Activated naive CD8-positive, alpha-beta T cell treated with anti-CD3 and anti-CD28 coated beads, Interleukin-2, amount 10 ng/mL, durations not matched to agents 7 days and 5 days (primary cell): ENCODE measurements around the gene MYO1D. TPM values are rescaled to one million over a fixed set of nuclear protein-coding genes. Genes with fewer than 3 reads are reported as not detected.
A peak's percentile ranks its signal among the peaks of the same experiment; 100 is the strongest.
"Not testable (repeated sequence)": the region's sequence is repeated elsewhere in the genome, so short reads cannot be mapped to it uniquely, and the experiment has no call there.

Source experiments
- ATAC-seq: fragments of 150-1000 bp; cut with Tn5 transposase; one replicate; pipeline ENCODE4 v1.10.0; 2021; ENCODE audit warnings: low read depth, moderate library complexity
- POLR2A ChIA-PET: fragments of 350-600 bp; sonication (Branson Sonifier 250); formaldehyde crosslinking; loops from one replicate; lab custom pipeline; 2021; ENCODE audit warnings: antibody characterized with exemption; lab: Charles Lee
- DNase-seq: peaks from one replicate; pipeline ENCODE4 v3.0.0; 2021
- H3K27ac Mint-ChIP-seq: one replicate; pipeline ENCODE4 v1.8.0; 2022; ENCODE audit warnings: mild to moderate bottlenecking, mixed read lengths
- H3K27me3 Mint-ChIP-seq: one replicate; pipeline ENCODE4 v1.8.0; 2022; ENCODE audit warnings: mild to moderate bottlenecking, moderate library complexity, mixed read lengths
- H3K36me3 Mint-ChIP-seq: one replicate; pipeline ENCODE4 v1.8.0; 2021; ENCODE audit warnings: mild to moderate bottlenecking, mixed read lengths
- H3K4me1 Mint-ChIP-seq: one replicate; pipeline ENCODE4 v1.8.0; 2021; ENCODE audit warnings: mixed read lengths
- H3K4me3 Mint-ChIP-seq: one replicate; pipeline ENCODE4 v1.8.0; 2022; ENCODE audit warnings: mild to moderate bottlenecking, moderate library complexity, mixed read lengths
- H3K9me3 Mint-ChIP-seq: one replicate; pipeline ENCODE4 v1.8.0; 2021; ENCODE audit warnings: mixed read lengths
- total RNA-seq, 2 experiments: library from RNA; stranded (reverse); gene quantifications; one replicate each; pipeline ENCODE4 v1.2.3, GENCODE V29; 2021

Gene MYO1D
- total RNA-seq, 2 experiments from 2014 or later, result 5.5 to 9.0 TPM

- peak; percentile 58 for ATAC-seq
- Mint-ChIP-seq H3K4me3 (no peak overlapping the region), H3K4me1 (peaks cover 7% of the 10 kb centered on the region), H3K36me3 (no peaks in the 10 kb centered on the region), H3K27ac (no peak overlapping the region), H3K27me3 (peaks cover 43% of the 10 kb centered on the region), H3K9me3 (no peaks in the 10 kb centered on the region)
- DNase-seq, result peak; percentile 39
- POLR2A ChIA-PET, result no interaction called here
Observed at GRCh38 chr17:32909787-32910369, 33.0 kb upstream of the MYO1D start.

DNA sequence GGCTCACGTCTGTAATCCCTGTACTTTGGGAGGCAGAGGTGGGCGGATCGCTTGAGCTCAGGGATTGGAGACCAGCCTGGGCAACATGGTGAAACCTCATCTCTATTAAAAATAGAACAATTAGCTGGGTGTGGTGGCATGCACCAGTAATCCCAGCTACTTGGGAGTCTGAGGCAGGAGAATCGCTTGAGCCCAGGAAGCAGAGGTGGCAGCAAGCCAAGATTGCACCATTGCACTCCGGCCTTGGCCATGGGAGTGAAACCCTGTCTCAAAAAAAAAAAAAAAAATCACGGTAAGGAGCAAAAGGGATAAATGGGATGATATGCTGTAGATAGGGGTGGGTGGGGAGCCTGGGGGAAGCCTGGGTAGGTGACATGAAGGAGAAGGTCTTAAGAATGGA, 30.7 kb upstream of the MYO1D start:
- DNase-seq (no peak), ATAC-seq (no peak)
- POLR2A ChIA-PET, result no interaction called here
- H3K27ac Mint-ChIP-seq, result no peak overlapping the region
- H3K4me1 Mint-ChIP-seq, result peaks cover 17% of the 10 kb centered on the region
- no peaks in the 10 kb centered on the region for H3K36me3 Mint-ChIP-seq
- H3K9me3 Mint-ChIP-seq, result no peaks in the 10 kb centered on the region
- no peak overlapping the region for H3K4me3 Mint-ChIP-seq
- H3K27me3 Mint-ChIP-seq, result peaks cover 48% of the 10 kb centered on the region

GRCh38 chr17:32904891-32905290, 28.0 kb upstream of the MYO1D start:
- Mint-ChIP-seq H3K27me3 (peaks cover 54% of the 10 kb centered on the region), H3K4me1 (peaks cover 16% of the 10 kb centered on the region), H3K27ac (no peak overlapping the region), H3K9me3 (peaks cover 2% of the 10 kb centered on the region), H3K4me3 (no peak overlapping the region), H3K36me3 (no peaks in the 10 kb centered on the region)
- ATAC-seq (no peak), DNase-seq (no peak)
- POLR2A ChIA-PET, result no interaction called here

- H3K4me1 Mint-ChIP-seq, result peaks cover 15% of the 10 kb centered on the region
- peak overlapping the region; percentile 10 for H3K4me3 Mint-ChIP-seq
- peak; percentile 61 for ATAC-seq
- H3K27ac Mint-ChIP-seq, result no peak overlapping the region
- H3K36me3 Mint-ChIP-seq, result no peaks in the 10 kb centered on the region
- H3K9me3 Mint-ChIP-seq, result peaks cover 2% of the 10 kb centered on the region
- POLR2A ChIA-PET, result interaction anchor here (1.0 kb wide), 1 partner anchor 26 kb away, joined by 3 read pairs; no protein-coding TSS in a partner anchor
- no peak for DNase-seq
- H3K27me3 Mint-ChIP-seq, result peaks cover 60% of the 10 kb centered on the region
Observed at GRCh38 chr17:32903774-32904673, 27.1 kb upstream of the MYO1D start.

DNA sequence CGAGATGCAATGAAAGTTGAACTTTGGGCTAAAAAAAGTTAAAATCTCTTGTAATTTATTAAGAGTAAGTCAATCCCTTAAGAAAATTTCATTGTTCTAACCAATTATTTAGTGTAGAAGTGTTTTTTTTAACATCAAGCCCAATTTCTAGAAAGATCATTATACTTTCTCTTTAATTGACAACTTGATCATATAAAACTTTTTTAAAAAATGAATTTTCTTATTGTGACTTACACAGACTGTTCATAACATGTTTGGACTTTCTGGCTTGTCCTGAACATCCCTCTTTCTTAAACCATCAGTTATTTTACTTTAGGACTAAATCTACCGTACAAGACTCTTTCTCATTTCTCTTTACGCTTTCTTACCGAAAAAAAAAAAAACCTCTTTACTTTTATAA, 24.8 kb upstream of the MYO1D start:
- DNase-seq (no peak), ATAC-seq (no peak)
- Mint-ChIP-seq H3K9me3 (peaks cover 2% of the 10 kb centered on the region), H3K27me3 (peaks cover 59% of the 10 kb centered on the region), H3K27ac (no peak overlapping the region), H3K36me3 (no peaks in the 10 kb centered on the region), H3K4me3 (no peak overlapping the region), H3K4me1 (peaks cover 15% of the 10 kb centered on the region)
- POLR2A ChIA-PET, result no interaction called here

DNA sequence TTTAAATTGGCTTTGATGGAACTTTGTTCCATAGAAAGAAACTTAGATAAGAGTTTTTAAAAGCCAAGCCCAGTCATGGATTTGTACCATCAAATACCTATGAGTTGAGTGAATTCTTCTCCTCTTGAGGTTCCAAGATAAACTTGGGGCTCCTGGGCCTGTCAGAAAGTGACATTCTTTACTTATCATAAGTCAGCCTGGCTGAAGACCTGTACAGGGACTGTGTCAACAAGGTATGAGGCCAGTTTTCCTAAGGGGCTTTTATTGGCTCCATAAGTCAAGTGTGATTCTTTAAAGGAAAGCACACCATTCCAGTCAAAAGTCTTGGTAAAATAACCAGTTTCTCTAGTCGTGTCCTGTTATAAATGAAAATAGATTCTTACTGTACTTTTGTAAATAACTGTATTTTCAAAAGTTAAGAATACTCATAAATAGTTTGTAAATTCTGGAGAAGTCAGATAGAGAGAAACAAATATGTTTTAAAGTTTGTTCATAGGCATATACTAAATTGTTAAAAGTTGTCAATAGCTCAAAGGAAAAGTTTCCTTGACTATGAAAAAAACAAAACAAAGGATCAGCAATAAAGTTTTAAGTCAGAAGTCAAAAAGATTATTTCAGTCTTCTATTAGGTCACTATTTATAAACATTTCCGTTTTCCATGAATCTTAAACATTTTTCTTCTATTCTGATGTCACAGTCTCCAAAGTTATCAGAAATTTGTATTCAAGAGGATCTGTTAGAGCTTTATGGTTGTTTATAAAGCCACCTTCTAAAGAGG, 22.5 kb upstream of the MYO1D start:
- Mint-ChIP-seq H3K4me3 (no peak overlapping the region), H3K27ac (no peak overlapping the region), H3K27me3 (peaks cover 49% of the 10 kb centered on the region), H3K9me3 (peaks cover 2% of the 10 kb centered on the region), H3K4me1 (peaks cover 11% of the 10 kb centered on the region), H3K36me3 (no peaks in the 10 kb centered on the region)
- ATAC-seq (no peak), DNase-seq (no peak)
- POLR2A ChIA-PET, result no interaction called here

DNA sequence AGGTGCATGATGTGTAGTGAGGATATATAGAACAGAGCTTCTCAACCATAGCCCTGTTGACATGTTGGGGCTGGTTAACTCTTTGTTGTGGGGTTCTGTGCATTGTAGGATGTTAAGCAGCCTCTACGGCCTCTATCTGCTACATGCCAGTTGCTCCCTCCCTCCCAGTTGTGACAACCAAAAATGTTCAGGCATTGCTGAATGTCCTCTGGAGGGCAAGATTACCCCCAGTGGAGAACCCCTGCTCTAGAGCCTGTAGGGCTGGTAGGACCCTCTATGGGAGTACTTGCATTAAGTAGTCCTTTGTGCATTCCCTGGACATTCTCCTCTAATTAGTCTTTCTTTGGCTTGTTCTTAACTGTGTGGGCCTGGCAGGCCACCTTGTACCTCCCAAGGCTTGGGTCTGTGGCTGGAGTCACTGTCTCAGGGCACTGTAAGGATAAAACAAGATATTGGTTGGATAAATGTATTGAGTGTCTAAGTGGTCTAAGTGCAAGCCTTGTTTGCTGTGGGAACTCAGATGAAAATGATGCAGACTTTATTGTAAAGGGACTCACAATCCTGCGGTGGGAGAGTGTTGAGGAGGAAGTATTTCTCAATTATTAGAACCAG, 19.8 kb upstream of the MYO1D start:
- Mint-ChIP-seq H3K27ac (no peak overlapping the region), H3K36me3 (no peaks in the 10 kb centered on the region)

DNA sequence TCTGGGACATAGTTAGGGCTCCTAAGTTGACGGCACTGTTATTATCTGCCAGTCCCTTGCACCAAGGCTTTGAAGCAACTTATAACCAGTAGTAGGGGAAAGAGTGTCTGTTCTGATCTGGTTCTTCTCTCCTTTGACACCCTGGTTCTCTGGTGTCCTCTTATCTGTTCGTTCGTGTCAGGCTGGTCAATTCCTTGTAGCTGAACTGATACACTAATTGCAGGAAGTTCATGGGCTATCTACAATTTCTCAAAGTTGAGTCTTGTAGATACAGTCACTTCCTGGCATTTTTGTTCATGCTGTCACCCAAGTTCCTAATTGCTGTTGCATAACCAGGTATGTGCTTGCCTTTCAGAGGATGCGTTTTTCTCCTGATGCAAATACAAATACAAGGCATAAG, 17.3 kb upstream of the MYO1D start:
- no peak overlapping the region for H3K27ac Mint-ChIP-seq
- peaks cover 25% of the 10 kb centered on the region for H3K27me3 Mint-ChIP-seq
- ATAC-seq, result no peak
- H3K4me1 Mint-ChIP-seq, result no peaks in the 10 kb centered on the region
- no peaks in the 10 kb centered on the region for H3K9me3 Mint-ChIP-seq
- no peak for DNase-seq
- POLR2A ChIA-PET, result no interaction called here
- no peaks in the 10 kb centered on the region for H3K36me3 Mint-ChIP-seq
- H3K4me3 Mint-ChIP-seq, result no peak overlapping the region

More for the DNA sequence above, 19.8 kb upstream of the MYO1D start:
- POLR2A ChIA-PET, result no interaction called here
- Mint-ChIP-seq H3K4me1 (no peaks in the 10 kb centered on the region), H3K9me3 (no peaks in the 10 kb centered on the region), H3K4me3 (no peak overlapping the region), H3K27me3 (peaks cover 38% of the 10 kb centered on the region)
- ATAC-seq (no peak), DNase-seq (no peak)

- H3K4me3 Mint-ChIP-seq, H3K9me3 Mint-ChIP-seq, H3K36me3 Mint-ChIP-seq, H3K27ac Mint-ChIP-seq, DNase-seq, H3K27me3 Mint-ChIP-seq, POLR2A ChIA-PET, ATAC-seq, H3K4me1 Mint-ChIP-seq: not testable (repeated sequence)
Observed at GRCh38 chr17:32887410-32887809, 10.5 kb upstream of the MYO1D start.

DNA sequence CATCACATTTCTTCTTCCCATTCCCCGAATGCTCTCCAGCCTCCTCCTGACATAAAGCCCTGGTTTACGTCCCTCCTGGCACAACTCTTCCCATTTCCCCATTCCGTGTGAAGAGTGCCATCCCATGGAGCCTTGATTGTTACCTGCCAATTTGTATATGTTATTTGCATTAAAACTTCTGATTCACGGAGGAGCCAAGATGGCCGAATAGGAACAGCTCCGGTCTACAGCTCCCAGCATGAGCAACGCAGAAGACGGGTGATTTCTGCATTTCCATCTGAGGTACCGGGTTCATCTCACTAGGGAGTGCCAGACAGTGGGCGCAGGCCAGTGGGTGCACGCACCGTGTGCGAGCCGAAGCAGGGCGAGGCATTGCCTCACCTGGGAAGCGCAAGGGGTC, 10.0 kb upstream of the MYO1D start:
- H3K4me1 Mint-ChIP-seq, H3K36me3 Mint-ChIP-seq, ATAC-seq, H3K9me3 Mint-ChIP-seq, DNase-seq, H3K4me3 Mint-ChIP-seq, POLR2A ChIA-PET, H3K27ac Mint-ChIP-seq: not testable (repeated sequence)
- H3K27me3 Mint-ChIP-seq, result peaks cover 12% of the 10 kb centered on the region

DNA sequence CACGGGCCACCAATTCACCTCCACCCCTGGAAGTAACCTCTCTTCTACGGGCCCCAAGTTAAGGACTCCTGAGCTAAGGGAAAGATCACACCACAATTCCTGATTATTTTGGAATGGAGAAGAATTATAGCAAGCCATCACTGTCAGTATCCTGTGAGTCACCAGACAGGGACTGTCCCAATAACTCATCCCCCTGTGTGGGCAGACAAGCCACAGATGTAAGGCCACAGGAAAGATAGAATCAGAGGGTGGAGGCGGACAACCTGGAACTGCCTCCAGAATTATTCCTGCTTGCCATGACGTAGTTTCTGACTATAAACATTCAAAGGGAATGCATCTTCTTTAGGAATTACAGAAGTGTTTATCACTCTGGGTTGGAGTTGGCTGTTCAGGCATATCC, 5.8 kb upstream of the MYO1D start:
- Mint-ChIP-seq H3K27me3 (peaks cover 26% of the 10 kb centered on the region), H3K9me3 (no peaks in the 10 kb centered on the region), H3K4me3 (no peak overlapping the region), H3K4me1 (peaks cover under 1% of the 10 kb centered on the region), H3K27ac (no peak overlapping the region), H3K36me3 (no peaks in the 10 kb centered on the region)
- DNase-seq (no peak), ATAC-seq (no peak)
- POLR2A ChIA-PET, result interaction anchor here (1.2 kb wide), 1 partner anchor 125 kb away, joined by 3 read pairs; no protein-coding TSS in a partner anchor

DNA sequence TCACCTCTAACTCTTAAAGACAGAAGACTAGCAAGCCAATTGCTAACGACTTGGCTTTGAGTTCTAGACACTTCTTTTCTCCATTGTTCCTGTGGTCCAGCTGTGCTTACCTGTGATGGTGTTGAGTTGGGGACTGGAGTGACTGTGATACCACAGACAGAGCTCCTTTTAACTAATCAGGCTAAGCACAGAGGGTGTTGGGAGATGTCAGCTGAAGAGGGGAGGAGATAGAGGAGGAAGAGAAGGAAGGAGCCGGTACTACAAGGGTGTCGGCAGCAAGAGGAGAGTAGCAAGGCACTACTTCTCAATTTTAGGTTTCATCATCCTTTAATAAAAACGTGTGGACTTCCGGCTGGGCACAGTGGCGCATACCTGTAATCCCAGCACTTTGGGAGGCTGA, 5.1 kb upstream of the MYO1D start:
- Mint-ChIP-seq H3K9me3 (no peaks in the 10 kb centered on the region), H3K27ac (no peak overlapping the region), H3K4me3 (no peak overlapping the region), H3K36me3 (no peaks in the 10 kb centered on the region), H3K27me3 (peaks cover 26% of the 10 kb centered on the region), H3K4me1 (peaks cover 5% of the 10 kb centered on the region)
- ATAC-seq, result no peak
- no peak for DNase-seq
- POLR2A ChIA-PET, result no interaction called here
